Measurements from ENCODE around the gene PKD2L1. TPM values are rescaled to one million over a fixed set of nuclear protein-coding genes. Genes with fewer than 3 reads are reported as not detected.

Gene PKD2L1
- total and polyA plus RNA-seq, 9 of the 15 experiments (the other 6 are each of a cell fraction or from before 2014, with no cell fraction given), result not detected

DNA sequence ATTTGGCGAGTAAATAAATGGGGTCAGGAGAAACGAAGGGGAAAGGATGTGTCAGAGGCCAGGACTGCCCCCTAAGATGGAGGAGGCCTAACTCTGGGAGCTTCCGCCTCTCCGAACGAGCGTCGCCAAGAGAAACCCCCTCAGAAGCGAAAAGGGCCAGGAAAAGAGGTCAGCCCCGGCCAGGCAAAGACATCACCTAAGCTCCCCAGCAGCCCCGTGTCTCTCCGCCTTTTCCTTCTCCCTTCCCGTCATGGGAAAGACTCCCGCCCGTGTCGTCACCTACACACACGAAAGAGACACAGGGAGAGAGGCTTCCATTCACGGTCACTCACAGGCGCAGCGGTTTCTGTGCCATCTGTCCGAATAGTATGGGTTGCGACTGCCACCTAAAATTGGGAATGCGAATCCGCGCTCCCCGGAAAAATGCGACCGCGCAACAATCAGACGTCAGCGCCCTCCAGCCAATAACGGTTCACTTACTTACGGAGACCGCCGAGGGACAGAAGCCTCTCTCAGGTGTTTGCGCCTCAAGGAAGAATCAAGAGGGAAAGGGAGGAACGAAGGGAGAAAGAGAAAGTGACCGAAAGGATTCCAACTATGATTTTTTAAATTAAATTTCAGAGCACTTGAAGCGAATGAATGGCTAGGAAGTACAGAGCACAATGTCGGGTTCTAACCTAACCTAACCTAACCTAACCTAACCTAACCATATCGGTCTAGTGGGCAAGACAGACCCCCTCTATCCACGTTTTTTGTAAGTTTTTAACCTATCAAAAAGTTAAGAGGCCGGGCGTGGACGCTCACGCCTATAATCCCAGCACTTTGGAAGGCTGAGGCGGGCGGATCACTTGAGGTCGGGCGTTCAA is 62.6 kb downstream of the PKD2L1 start, which contains the start of gene CWF19L1 (continued):
- TF ChIP-seq RBBP5 (IDR thresholded peaks at IDR 0.05; ENCODE audit: borderline replicate concordance, insufficient read depth, low read length, poor library complexity, severe bottlenecking) (peak; percentile 79), CSDE1 (IDR thresholded peaks at IDR 0.05) (peak in 1 of 2 experiments; percentile 20; a peak in 1 of 4 replicates), FOSL1 (tag; conservative IDR thresholded peaks at IDR 0.05) (no peak), POLR2B (IDR thresholded peaks at IDR 0.05; ENCODE audit: low read depth, partially characterized antibody) (peak; percentile 62), TEAD1 (CRISPR knock-in tag; IDR thresholded peaks at IDR 0.05) (0 out of 4 replicates have a peak, but pooled peaks of 1 of the 2 experiments have one; percentile 29), POLR2H (tag; IDR thresholded peaks at IDR 0.05; ENCODE audit: low read depth) (peak; percentile 78), ASH1L (IDR thresholded peaks at IDR 0.05; ENCODE audit: borderline replicate concordance, low read depth, partially characterized antibody) (peak; percentile 24), TEAD4 (IDR thresholded peaks at IDR 0.05; ENCODE audit: low read length) (peak; percentile 46; the same call in 1 of the 2 replicates), TEAD4 (CRISPR knock-in tag; IDR thresholded peaks at IDR 0.05; ENCODE audit: borderline replicate concordance) (no peak), NFATC3 (IDR thresholded peaks at IDR 0.05) (no peak), HNRNPLL (IDR thresholded peaks at IDR 0.05; ENCODE audit: low read depth, low read length, poor library complexity, severe bottlenecking) (peak; percentile 63), ELF1 (tag; IDR thresholded peaks at IDR 0.05) (peak; percentile 33; the same call in 1 of the 2 replicates), NRF1 (conservative IDR thresholded peaks at IDR 0.05 in 1 of 2, IDR thresholded peaks at IDR 0.05 in 1 of 2) (peak; percentile 16 to 29; a peak in 1 of 4 replicates), MTF1 (CRISPR knock-in tag; IDR thresholded peaks at IDR 0.05; ENCODE audit: borderline replicate concordance) (no peak), BRD9 (IDR thresholded peaks at IDR 0.05; ENCODE audit: low read depth, partially characterized antibody) (peak; percentile 27), ATF7 (IDR thresholded peaks at IDR 0.05) (peak; percentile 44; the same call in 1 of the 2 replicates), ZNF274 (IDR thresholded peaks at IDR 0.05; ENCODE audit: borderline replicate concordance, low read depth, low read length) (no peak), CREM (IDR thresholded peaks at IDR 0.05; ENCODE audit: low read depth) (peak; percentile 98), POLR2AphosphoS5 (IDR thresholded peaks at IDR 0.05; ENCODE audit: control insufficient read depth, insufficient read depth, low read depth, low read length) (peak; percentile 81), DIDO1 (tag; IDR thresholded peaks at IDR 0.05; ENCODE audit: low read depth) (peak; percentile 87), RBM25 (IDR thresholded peaks at IDR 0.05; ENCODE audit: low read depth, low read length, severe bottlenecking) (no peak), CREB1 (IDR thresholded peaks at IDR 0.05) (peak; percentile 94), CREB1 (CRISPR knock-in tag; IDR thresholded peaks at IDR 0.05) (peak; percentile 96), MTA3 (IDR thresholded peaks at IDR 0.05; ENCODE audit: borderline replicate concordance) (peak; percentile 98)
- TF ChIP-seq, protein P1, sequence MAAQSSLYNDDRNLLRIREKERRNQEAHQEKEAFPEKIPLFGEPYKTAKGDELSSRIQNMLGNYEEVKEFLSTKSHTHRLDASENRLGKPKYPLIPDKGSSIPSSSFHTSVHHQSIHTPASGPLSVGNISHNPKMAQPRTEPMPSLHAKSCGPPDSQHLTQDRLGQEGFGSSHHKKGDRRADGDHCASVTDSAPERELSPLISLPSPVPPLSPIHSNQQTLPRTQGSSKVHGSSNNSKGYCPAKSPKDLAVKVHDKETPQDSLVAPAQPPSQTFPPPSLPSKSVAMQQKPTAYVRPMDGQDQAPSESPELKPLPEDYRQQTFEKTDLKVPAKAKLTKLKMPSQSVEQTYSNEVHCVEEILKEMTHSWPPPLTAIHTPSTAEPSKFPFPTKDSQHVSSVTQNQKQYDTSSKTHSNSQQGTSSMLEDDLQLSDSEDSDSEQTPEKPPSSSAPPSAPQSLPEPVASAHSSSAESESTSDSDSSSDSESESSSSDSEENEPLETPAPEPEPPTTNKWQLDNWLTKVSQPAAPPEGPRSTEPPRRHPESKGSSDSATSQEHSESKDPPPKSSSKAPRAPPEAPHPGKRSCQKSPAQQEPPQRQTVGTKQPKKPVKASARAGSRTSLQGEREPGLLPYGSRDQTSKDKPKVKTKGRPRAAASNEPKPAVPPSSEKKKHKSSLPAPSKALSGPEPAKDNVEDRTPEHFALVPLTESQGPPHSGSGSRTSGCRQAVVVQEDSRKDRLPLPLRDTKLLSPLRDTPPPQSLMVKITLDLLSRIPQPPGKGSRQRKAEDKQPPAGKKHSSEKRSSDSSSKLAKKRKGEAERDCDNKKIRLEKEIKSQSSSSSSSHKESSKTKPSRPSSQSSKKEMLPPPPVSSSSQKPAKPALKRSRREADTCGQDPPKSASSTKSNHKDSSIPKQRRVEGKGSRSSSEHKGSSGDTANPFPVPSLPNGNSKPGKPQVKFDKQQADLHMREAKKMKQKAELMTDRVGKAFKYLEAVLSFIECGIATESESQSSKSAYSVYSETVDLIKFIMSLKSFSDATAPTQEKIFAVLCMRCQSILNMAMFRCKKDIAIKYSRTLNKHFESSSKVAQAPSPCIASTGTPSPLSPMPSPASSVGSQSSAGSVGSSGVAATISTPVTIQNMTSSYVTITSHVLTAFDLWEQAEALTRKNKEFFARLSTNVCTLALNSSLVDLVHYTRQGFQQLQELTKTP (IDR thresholded peaks at IDR 0.05; ENCODE audit: low read depth in 1 of 2, partially characterized antibody in 2 of 2), result peak in 1 of 2 experiments; percentile 39
